HG03103 (cell line): Measurements from ENCODE around the gene CDK17.
"Not testable (repeated sequence)": the region's sequence is repeated elsewhere in the genome, so short reads cannot be mapped to it uniquely, and the experiment has no call there.

Experiments
- ATAC-seq: cut with Tn5 transposase; IDR thresholded peaks from one replicate; pipeline ENCODE4 v1.9.1; 2021; ENCODE audit warnings: low read depth; ENCODE audit not compliant: unreplicated experiment

Gene CDK17

DNA sequence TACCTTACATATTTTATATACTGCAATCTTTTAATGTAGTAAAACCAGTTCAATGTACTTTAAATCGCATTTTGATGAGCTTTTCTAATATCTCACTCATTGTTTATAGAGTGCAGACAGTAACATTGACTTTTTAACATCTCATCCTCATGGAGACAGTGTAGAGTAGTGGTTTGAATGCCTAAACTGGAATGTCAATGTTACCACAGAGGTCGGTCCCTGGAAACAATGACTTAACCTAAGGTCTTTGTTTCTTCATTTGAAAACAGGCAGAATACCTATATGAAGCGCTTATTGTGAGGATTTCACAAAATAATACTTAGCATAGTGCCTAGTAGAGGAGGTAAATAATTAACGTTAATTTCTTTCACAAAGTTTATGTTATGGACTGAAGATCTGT, 5.0 kb downstream of the CDK17 start:
- ATAC-seq: no peak

- not testable (repeated sequence) for ATAC-seq
Measured at GRCh38 chr12:96393229-96393628, 7.0 kb downstream of the CDK17 start.

- no peak for ATAC-seq
Measured at GRCh38 chr12:96392397-96392796, 7.8 kb downstream of the CDK17 start.

- ATAC-seq: no peak
Measured at GRCh38 chr12:96387981-96388380, 12.3 kb downstream of the CDK17 start.

DNA sequence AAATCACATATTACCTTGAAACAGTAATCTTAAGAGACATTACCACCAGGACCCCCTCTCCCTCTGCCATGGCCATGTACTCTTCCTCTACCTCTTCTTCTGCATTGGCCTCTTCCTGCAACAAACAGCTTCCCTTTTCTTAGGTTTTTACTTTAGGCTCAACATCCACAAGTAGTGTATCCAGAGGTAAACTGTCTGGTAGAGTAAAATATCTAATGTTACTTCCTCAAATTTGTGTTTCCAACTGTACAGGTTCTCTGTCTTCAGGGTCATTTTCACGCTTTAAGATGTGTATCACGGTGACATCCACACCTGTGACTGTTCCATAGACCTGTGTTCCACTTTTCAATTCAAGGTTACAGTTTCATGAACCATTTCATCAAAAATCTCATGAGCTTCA, 13.4 kb downstream of the CDK17 start:
- no peak for ATAC-seq

GRCh38 chr12:96383991-96384390, 16.2 kb downstream of the CDK17 start:
- no peak for ATAC-seq

GRCh38 chr12:96383371-96383770, 16.9 kb downstream of the CDK17 start:
- ATAC-seq: no peak

- not testable (repeated sequence) for ATAC-seq
Measured at GRCh38 chr12:96379743-96380142, 20.5 kb downstream of the CDK17 start.

GRCh38 chr12:96378319-96378718, 21.9 kb downstream of the CDK17 start:
- ATAC-seq: no peak

DNA sequence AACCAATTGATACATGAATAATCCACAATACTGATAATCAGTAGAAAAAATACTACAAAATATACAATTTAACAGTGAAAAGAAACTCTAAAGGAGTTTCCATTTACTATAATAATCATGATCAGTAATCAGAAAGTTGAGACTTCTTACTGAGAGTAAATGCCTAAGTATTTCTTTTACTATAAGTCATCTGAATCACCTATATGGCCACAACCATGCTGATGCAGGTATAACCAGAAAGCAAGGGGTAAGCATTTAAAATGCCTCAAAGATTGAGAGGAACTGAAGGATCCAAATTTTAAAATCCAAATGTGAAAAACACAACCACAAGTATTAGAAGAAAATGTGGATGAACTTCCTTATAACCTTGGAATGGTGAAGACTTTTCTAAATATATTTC, 23.4 kb downstream of the CDK17 start:
- ATAC-seq: no peak

- ATAC-seq: peak; percentile 43
Measured at GRCh38 chr12:96375841-96376604, 24.2 kb downstream of the CDK17 start.

DNA sequence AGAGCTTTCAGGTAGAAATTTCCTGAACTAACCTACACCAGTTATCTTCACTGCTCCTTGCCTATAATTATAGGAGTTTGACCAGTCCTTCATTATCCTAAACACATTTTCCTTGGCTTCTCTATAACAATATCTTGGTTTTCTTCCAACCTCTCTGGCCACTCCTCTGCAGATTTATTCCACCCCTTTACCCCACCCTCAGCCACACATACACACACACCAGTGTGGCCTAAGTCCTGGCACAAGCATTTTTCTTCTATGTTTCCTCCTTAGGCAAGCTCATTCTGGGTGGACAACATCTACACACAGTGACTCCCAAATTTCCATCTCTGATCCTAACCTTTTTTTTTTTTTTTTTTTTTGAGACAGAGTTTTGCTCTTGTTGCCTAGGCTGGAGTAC, 25.1 kb downstream of the CDK17 start:
- no peak for ATAC-seq

DNA sequence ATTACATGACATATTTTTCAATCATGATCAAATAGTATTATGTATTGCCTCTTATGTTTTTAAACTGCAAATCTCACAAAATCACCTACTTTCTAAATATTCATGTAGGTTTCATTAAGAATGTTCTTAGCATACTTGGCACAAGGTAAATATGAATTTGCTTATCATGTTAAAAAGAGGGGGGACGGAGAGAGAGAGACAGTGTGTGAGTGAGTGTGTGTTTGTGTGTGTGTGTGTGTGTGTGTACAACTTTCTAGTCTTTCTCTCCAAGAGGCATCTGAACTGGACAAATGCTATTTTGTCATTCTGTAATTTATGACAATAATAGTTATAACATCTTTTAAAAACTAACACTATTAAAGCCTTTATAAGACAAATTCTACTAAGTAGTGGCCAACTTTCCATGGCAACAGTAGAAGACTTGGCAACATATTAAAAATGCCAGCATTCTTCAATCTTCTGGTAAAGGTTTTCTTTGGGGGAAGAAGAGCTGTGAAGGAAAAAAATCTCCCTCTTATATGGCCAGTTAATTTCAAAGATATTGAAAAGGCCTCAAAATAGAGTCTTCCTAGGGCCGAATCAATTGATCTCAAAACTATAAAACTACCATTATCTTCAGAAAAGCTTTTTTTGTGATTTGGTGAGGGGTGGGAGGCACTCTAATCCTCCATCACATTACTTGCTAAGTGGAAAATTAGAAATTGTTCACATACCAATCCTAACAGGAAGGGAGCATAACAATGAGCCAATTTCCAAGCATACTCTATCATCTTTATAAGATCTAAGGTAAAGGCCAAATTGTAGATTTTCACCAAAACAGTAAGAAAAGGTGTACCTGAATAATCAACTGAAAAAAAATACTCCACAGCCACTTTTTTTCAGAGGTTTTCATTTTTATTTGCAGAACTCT, 28.2 kb downstream of the CDK17 start:
- ATAC-seq: no peak

- ATAC-seq: no peak
Measured at GRCh38 chr12:96371138-96371789, 29.0 kb downstream of the CDK17 start.

GRCh38 chr12:96368687-96369086, 31.6 kb downstream of the CDK17 start:
- no peak for ATAC-seq

DNA sequence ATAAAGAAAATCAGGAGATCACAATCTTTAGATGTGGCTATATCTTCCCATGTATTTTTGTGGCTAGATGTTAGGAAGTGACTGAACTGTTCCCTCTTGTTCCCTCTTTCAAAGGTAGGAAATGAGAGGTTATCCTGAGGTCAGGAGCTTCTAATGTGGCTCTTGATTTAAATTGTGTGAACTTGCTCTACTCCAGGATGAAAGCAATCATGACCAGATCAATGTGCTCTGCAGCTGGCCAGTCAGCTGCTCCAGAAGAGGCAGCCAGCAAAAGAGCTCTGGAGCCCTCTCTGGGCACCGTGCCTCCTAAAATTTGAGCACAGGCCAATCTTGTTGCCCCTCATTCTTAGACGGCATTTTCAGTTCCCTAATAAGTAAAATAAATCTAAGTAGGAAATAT, 32.0 kb downstream of the CDK17 start:
- no peak for ATAC-seq

DNA sequence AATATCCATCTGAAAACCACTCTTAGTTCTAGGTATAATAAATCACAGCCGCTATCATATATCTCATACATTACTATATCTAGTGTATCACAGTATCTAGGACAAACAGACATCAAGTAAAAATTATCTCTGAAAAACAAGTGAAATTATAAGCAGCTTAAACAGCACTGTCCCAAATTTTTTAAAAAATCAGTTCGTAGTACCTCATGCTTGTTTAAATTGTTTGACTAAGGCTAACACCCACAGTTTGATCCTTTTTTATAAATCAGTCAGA, 33.9 kb downstream of the CDK17 start:
- ATAC-seq: no peak

DNA sequence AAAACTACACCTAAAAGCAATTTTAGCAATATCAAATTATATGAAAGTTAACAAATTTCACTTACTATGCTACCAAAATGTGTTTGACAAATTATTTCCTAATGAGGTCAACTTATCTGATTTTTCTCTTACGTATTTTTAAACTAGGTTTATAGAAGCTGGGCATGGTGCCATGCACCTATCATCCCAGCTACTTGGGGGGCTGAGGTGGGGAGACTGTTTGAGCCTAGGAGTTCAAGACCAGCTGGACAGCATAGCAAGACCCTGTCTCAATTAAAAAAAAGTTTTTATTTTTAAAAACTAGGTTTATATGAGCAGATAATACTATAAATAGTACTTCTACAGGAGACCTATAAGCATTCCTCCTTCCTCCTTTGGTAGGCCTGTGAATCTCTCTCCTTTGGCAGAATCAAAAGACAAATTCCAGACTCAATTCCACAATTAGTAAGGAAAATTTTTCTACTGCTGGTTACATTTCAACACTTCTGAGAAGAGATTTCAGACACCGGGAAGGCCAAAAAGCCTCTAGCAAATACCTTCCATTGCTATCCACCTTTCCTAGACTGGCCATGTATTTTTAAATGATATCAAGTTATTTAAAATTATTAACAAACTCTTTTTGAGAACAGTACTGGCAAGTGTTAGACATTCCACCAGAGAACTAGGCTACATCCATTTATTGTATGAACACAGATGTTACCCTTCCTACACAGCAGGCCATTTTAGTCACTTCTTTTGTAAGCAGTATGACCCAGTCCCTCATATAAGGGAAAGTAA, 34.4 kb downstream of the CDK17 start:
- no peak for ATAC-seq

- ATAC-seq: no peak
Measured at GRCh38 chr12:96364092-96364700, 36.0 kb downstream of the CDK17 start.

DNA sequence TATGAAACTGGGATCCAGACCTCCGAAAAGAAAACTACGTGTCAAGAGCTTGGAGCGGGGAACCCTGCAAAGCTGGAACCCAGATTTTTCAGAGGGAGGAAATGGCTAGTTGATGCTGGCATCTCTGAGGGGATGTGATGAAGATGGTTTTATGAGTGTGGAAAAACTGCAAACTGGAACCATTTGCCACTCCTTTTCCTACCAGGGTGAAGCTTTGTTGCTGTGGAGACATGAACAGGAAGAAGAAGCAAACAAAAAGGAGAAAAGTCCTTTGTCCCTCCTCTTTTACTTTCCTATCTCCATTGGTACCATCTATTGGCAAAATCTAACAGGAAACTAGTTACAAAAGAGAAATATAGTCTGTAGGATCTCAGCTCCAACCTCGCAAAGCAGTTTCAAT, 39.2 kb downstream of the CDK17 start:
- no peak for ATAC-seq
